Measurements from ENCODE around the gene HGFAC. TPM values are rescaled to one million over a fixed set of nuclear protein-coding genes. Genes with fewer than 3 reads are reported as not detected.

HGFAC gene
- total and polyA plus RNA-seq, 4 donors = 0.24 to 2.6 (median 0.37) TPM

DNA sequence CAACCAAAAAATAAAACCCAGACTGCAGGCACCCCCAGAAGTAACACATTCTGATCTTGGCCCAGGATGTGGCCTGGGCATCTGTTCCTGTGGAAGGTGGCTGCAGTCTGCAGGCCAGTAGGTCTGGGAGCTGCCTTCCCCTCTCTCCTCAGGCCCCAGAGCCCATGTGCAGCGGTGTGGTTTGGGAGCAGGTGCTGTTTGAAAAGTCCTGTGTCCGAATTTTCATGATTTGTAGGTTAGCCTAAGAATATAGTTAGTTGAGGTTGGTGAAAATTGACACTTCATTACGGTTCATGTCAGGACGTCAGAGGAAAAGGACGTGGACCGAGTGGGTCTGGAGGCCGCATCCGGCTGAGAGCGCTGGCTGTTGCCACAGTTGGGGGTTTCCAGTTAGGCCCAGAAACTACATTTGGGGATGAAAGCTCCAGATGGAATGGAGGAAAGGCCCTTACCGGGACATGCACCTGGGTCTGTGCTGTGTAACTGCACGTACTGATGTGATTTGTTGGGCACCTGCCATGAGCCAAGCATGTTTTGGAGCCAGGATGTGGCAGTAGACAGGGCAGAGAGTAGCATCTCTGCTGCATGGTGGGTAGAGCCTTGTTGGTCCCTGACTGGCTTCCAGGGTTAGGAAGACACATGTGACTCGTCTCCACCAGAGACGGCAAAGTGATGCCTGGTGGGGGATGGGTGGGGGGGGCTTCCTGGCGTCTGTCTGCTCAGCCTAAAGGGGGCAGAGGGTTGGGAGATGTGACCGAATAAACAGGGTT is 21.7 kb upstream of the HGFAC start:
- TF ChIP-seq, protein P1, sequence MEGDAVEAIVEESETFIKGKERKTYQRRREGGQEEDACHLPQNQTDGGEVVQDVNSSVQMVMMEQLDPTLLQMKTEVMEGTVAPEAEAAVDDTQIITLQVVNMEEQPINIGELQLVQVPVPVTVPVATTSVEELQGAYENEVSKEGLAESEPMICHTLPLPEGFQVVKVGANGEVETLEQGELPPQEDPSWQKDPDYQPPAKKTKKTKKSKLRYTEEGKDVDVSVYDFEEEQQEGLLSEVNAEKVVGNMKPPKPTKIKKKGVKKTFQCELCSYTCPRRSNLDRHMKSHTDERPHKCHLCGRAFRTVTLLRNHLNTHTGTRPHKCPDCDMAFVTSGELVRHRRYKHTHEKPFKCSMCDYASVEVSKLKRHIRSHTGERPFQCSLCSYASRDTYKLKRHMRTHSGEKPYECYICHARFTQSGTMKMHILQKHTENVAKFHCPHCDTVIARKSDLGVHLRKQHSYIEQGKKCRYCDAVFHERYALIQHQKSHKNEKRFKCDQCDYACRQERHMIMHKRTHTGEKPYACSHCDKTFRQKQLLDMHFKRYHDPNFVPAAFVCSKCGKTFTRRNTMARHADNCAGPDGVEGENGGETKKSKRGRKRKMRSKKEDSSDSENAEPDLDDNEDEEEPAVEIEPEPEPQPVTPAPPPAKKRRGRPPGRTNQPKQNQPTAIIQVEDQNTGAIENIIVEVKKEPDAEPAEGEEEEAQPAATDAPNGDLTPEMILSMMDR (IDR thresholded peaks at IDR 0.05; ENCODE audit: control extremely low read depth, extremely low read depth) = no peak
- no peak overlapping the region for H3K9ac ChIP-seq (ENCODE audit: insufficient read depth in 1 of 2, low read length in 2 of 2)
- DNase-seq (no peak), ATAC-seq (ENCODE audit: insufficient read depth, low FRiP score) (no peak)
- no peak overlapping the region for H3K4me3 ChIP-seq
- H3K27me3 ChIP-seq (ENCODE audit: control insufficient read depth in 3 of 3, insufficient read depth in 3 of 3, low read length in 2 of 3) = no peaks in the 10 kb centered on the region
- H3K4me1 ChIP-seq (ENCODE audit: control insufficient read depth in 5 of 5, insufficient read depth in 5 of 5, low read length in 5 of 5) = no peaks in the 10 kb centered on the region
- peaks cover 0 to 61% (median 37%) of the 10 kb centered on the region in 4 donors for H3K36me3 ChIP-seq (ENCODE audit: control insufficient read depth in 4 of 4, insufficient read depth in 4 of 4, low read length in 4 of 4)
- 89 to 90% methylated on average over 15 of the region's 15 CpGs for WGBS, 2 donors
- no peak overlapping the region for H3K27ac ChIP-seq (ENCODE audit: low read depth in 1 of 2, low read length in 1 of 2)
- peaks cover 0 to 2% (median 0%) of the 10 kb centered on the region in 4 donors for H3K9me3 ChIP-seq (ENCODE audit: control insufficient read depth in 4 of 4, insufficient read depth in 3 of 4, low read length in 3 of 4)

DNA sequence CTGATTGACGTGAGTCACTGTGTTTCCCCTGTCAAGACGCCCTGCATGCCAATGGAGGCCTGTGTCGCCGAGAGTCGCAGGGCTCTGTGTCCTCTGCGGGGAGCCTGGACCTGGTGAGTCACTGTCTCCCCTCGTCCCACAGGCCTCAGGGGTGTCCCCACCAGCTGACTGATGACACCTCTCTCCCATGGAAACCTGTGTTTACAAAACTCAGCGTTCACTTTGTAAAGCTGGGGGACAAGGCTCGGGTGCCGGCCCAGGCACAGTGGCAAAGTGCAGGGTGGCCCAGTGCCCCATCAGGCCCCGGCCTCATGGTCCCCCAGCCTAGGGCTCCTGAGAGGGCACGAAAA is 21.2 kb upstream of the HGFAC start:
- TF ChIP-seq, protein P1 (IDR thresholded peaks at IDR 0.05; ENCODE audit: control extremely low read depth, extremely low read depth) = no peak
- no peak overlapping the region for H3K9ac ChIP-seq (ENCODE audit: insufficient read depth in 1 of 2, low read length in 2 of 2)

DNA sequence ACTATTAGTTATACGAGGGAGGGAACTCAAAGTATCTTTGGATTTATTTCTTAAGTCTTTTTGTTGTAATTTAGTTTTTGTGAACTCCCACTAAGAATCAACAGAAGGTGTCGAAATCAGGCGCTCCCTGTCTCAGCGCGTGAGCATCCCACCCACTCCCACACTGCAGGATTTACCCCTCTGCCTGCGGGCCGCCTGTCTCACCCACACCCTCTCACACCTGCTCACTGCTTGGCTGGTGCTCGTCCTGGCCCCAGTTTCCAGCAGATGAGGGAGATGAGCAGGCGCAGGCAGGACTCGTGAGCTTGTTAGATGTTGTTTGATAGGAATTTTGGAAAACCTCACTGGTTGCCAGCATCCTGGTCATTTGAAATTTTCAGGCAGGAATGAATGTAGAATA is 20.8 kb upstream of the HGFAC start:
- DNase-seq = no peak
- H3K27me3 ChIP-seq (ENCODE audit: control insufficient read depth in 3 of 3, insufficient read depth in 3 of 3, low read length in 2 of 3) = no peaks in the 10 kb centered on the region
- no peak for ATAC-seq (ENCODE audit: insufficient read depth, low FRiP score)
- no peaks in the 10 kb centered on the region for H3K4me1 ChIP-seq (ENCODE audit: control insufficient read depth in 5 of 5, insufficient read depth in 5 of 5, low read length in 5 of 5)
- peaks cover 0 to 54% (median 36%) of the 10 kb centered on the region in 4 donors for H3K36me3 ChIP-seq (ENCODE audit: control insufficient read depth in 4 of 4, insufficient read depth in 4 of 4, low read length in 4 of 4)
- TF ChIP-seq, protein P1 (IDR thresholded peaks at IDR 0.05; ENCODE audit: control extremely low read depth, extremely low read depth) = no peak
- no peak overlapping the region for H3K27ac ChIP-seq (ENCODE audit: low read depth in 1 of 2, low read length in 1 of 2)
- 91 to 95% methylated on average over 10 of the region's 10 CpGs for WGBS, 2 donors
- H3K9ac ChIP-seq (ENCODE audit: insufficient read depth in 1 of 2, low read length in 2 of 2) = no peak overlapping the region
- no peak overlapping the region for H3K4me3 ChIP-seq
- H3K9me3 ChIP-seq (ENCODE audit: control insufficient read depth in 4 of 4, insufficient read depth in 3 of 4, low read length in 3 of 4) = peaks cover 0 to 2% (median 0%) of the 10 kb centered on the region in 4 donors

More for the DNA sequence above, 21.2 kb upstream of the HGFAC start:
- DNase-seq (no peak), ATAC-seq (ENCODE audit: insufficient read depth, low FRiP score) (no peak)
- Histone ChIP-seq H3K4me3 (no peak overlapping the region), H3K27ac (ENCODE audit: low read depth in 1 of 2, low read length in 1 of 2) (no peak overlapping the region), H3K9me3 (ENCODE audit: control insufficient read depth in 4 of 4, insufficient read depth in 3 of 4, low read length in 3 of 4) (peaks cover 0 to 2% (median 0%) of the 10 kb centered on the region in 4 donors), H3K27me3 (ENCODE audit: control insufficient read depth in 3 of 3, insufficient read depth in 3 of 3, low read length in 2 of 3) (no peaks in the 10 kb centered on the region), H3K4me1 (ENCODE audit: control insufficient read depth in 5 of 5, insufficient read depth in 5 of 5, low read length in 5 of 5) (no peaks in the 10 kb centered on the region), H3K36me3 (ENCODE audit: control insufficient read depth in 4 of 4, insufficient read depth in 4 of 4, low read length in 4 of 4) (peaks cover 0 to 58% (median 38%) of the 10 kb centered on the region in 4 donors)
- 92% methylated on average over 12 of the region's 12 CpGs for WGBS, 2 donors

Measured in lung (tissue), 12 donors.